Stimulated activated CD4-positive, alpha-beta T cell treated with anti-CD3 and anti-CD28 coated beads, Interleukin-12 subunit alpha, Interleukin-12 subunit beta, amount 100 ng/mL, for 24 hours (primary cell): ENCODE results near the gene CDK7.
"Not testable (repeated sequence)": the region's sequence is repeated elsewhere in the genome, so short reads cannot be mapped to it uniquely, and the experiment has no call there.

Experiments
- DNase-seq, 2 experiments: peaks; one replicate each; pipeline ENCODE4 v3.0.0-alpha.2; 2020; ENCODE audit warnings: low read depth in 2 of 2

Gene CDK7

GRCh38 chr5:69234457-69235268 is at the start of gene CDK7:
TSS of gene CDK7 (plus strand) at chr5:69234886. CDS start at chr5:69234976, 90 bp downstream.
- peak; percentile 84 to 90 for DNase-seq

GRCh38 chr5:69187342-69187741 is 47.3 kb upstream of the CDK7 start:
- DNase-seq, result no peak

- DNase-seq, result no peak
Observed at GRCh38 chr5:69188811-69189161, 45.9 kb upstream of the CDK7 start.

GRCh38 chr5:69189162-69190086 is 45.3 kb upstream of the CDK7 start, which contains the start of gene CENPH:
TSS of gene CENPH (plus strand) at chr5:69189583. CDS start at chr5:69189635, 52 bp downstream.
- peak; percentile 85 to 93 for DNase-seq

- DNase-seq, result no peak
Observed at GRCh38 chr5:69202497-69202896, 32.2 kb upstream of the CDK7 start.

- DNase-seq, result no peak
Observed at GRCh38 chr5:69206528-69207190, 28.0 kb upstream of the CDK7 start.

- DNase-seq, result no peak
Observed at GRCh38 chr5:69209602-69210001, 25.1 kb upstream of the CDK7 start.

GRCh38 chr5:69211200-69211599 is 23.5 kb upstream of the CDK7 start:
- no peak for DNase-seq

GRCh38 chr5:69212022-69212421 is 22.7 kb upstream of the CDK7 start:
- no peak for DNase-seq

- DNase-seq, result no peak
Observed at GRCh38 chr5:69213513-69214215, 21.0 kb upstream of the CDK7 start.

- no peak for DNase-seq
Observed at GRCh38 chr5:69217151-69217511, 17.6 kb upstream of the CDK7 start.

- DNase-seq, result peak; percentile 86 to 98
Observed at GRCh38 chr5:69217548-69218526, 16.8 kb upstream of the CDK7 start.

- no peak for DNase-seq
Observed at GRCh38 chr5:69219939-69220338, 14.7 kb upstream of the CDK7 start.

- not testable (repeated sequence) for DNase-seq
Observed at GRCh38 chr5:69220371-69220770, 14.3 kb upstream of the CDK7 start.

- not testable (repeated sequence) for DNase-seq
Observed at GRCh38 chr5:69220833-69221232, 13.9 kb upstream of the CDK7 start.

GRCh38 chr5:69224520-69224919 is 10.2 kb upstream of the CDK7 start:
- DNase-seq, result no peak

GRCh38 chr5:69225860-69226259 is 8.8 kb upstream of the CDK7 start:
- DNase-seq, result no peak

- no peak for DNase-seq
Observed at GRCh38 chr5:69230181-69230580, 4.5 kb upstream of the CDK7 start.

GRCh38 chr5:69231281-69231680 is 3.4 kb upstream of the CDK7 start:
- DNase-seq, result no peak

GRCh38 chr5:69231851-69232250 is 2.8 kb upstream of the CDK7 start:
- DNase-seq, result no peak
